Endothelial cell (in vitro differentiated cells): ENCODE measurements around the gene ITGA3. TPM values are rescaled to one million over a fixed set of nuclear protein-coding genes. Genes with fewer than 3 reads are reported as not detected.

Experiments
- DNase-seq: peaks from one replicate; pipeline ENCODE4 v3.0.0; 2021; ENCODE audit warnings: low spot score
- H3K27ac Mint-ChIP-seq: one replicate; pipeline ENCODE4 v1.8.0; 2021; ENCODE audit warnings: mixed read lengths, inconsistent platforms; ENCODE audit not compliant: unreplicated experiment
- H3K27me3 Mint-ChIP-seq: one replicate; pipeline ENCODE4 v1.8.0; 2021; ENCODE audit warnings: mild to moderate bottlenecking, moderate library complexity, mixed read lengths, inconsistent platforms; ENCODE audit not compliant: unreplicated experiment
- H3K36me3 Mint-ChIP-seq: one replicate; pipeline ENCODE4 v1.8.0; 2021; ENCODE audit warnings: mild to moderate bottlenecking, low read depth, mixed read lengths, inconsistent platforms; ENCODE audit not compliant: unreplicated experiment
- H3K4me1 Mint-ChIP-seq: one replicate; pipeline ENCODE4 v1.8.0; 2021; ENCODE audit warnings: mild to moderate bottlenecking, mixed read lengths, inconsistent platforms; ENCODE audit not compliant: unreplicated experiment
- H3K4me3 Mint-ChIP-seq: one replicate; pipeline ENCODE4 v1.8.0; 2021; ENCODE audit warnings: mild to moderate bottlenecking, mixed read lengths, inconsistent platforms; ENCODE audit not compliant: unreplicated experiment
- H3K9me3 Mint-ChIP-seq: one replicate; pipeline ENCODE4 v1.8.0; 2021; ENCODE audit warnings: mixed read lengths, inconsistent platforms; ENCODE audit not compliant: unreplicated experiment
- CTCF ChIP-seq: fragments of 200-600 bp; sonication (generic); IDR thresholded peaks from one replicate; pipeline ENCODE4 v1.5.0; 2021; ENCODE audit warnings: antibody characterized with exemption; ENCODE audit not compliant: unreplicated experiment
- total RNA-seq: library from RNA; stranded (reverse); fragmentation: NEBNext Ultra II Directional; extraction: Animal tissue kit (Norgen Biotek cat#: 25700); gene quantifications from one replicate; pipeline ENCODE4 v1.2.1, GENCODE V29; 2021; ENCODE audit not compliant: unreplicated experiment

ITGA3 gene
- total RNA-seq, 1 donor from 2014 or later, result 5.0 TPM

- Mint-ChIP-seq H3K4me3 (no peak overlapping the region), H3K27ac (no peak overlapping the region), H3K9me3 (no peaks in the 10 kb centered on the region), H3K4me1 (no peaks in the 10 kb centered on the region), H3K27me3 (peaks cover 16% of the 10 kb centered on the region), H3K36me3 (peaks cover 4% of the 10 kb centered on the region)
- DNase-seq, result no peak
- no peak for TF ChIP-seq CTCF
Observed at GRCh38 chr17:50072925-50073324, 17.0 kb downstream of the ITGA3 start.

GRCh38 chr17:50074227-50074626 lies 18.3 kb downstream of the ITGA3 start:
- no peak overlapping the region for H3K4me3 Mint-ChIP-seq
- H3K36me3 Mint-ChIP-seq, result peaks cover 4% of the 10 kb centered on the region
- H3K27ac Mint-ChIP-seq, result no peak overlapping the region
- TF ChIP-seq CTCF, result no peak
- peaks cover 19% of the 10 kb centered on the region for H3K27me3 Mint-ChIP-seq
- no peaks in the 10 kb centered on the region for H3K4me1 Mint-ChIP-seq
- H3K9me3 Mint-ChIP-seq, result no peaks in the 10 kb centered on the region
- no peak for DNase-seq

GRCh38 chr17:50075446-50076032 lies 19.6 kb downstream of the ITGA3 start:
- Mint-ChIP-seq H3K27ac (no peak overlapping the region), H3K9me3 (no peaks in the 10 kb centered on the region), H3K27me3 (peaks cover 21% of the 10 kb centered on the region), H3K4me1 (no peaks in the 10 kb centered on the region), H3K4me3 (no peak overlapping the region), H3K36me3 (peaks cover 4% of the 10 kb centered on the region)
- DNase-seq, result no peak
- TF ChIP-seq CTCF, result no peak

GRCh38 chr17:50076221-50076590 lies 20.3 kb downstream of the ITGA3 start:
- Mint-ChIP-seq H3K27ac (no peak overlapping the region), H3K4me1 (no peaks in the 10 kb centered on the region), H3K27me3 (peaks cover 19% of the 10 kb centered on the region), H3K36me3 (peaks cover 2% of the 10 kb centered on the region), H3K4me3 (no peak overlapping the region), H3K9me3 (no peaks in the 10 kb centered on the region)
- TF ChIP-seq CTCF, result no peak
- no peak for DNase-seq

GRCh38 chr17:50076591-50077235 lies 20.8 kb downstream of the ITGA3 start:
- Mint-ChIP-seq H3K4me1 (no peaks in the 10 kb centered on the region), H3K9me3 (no peaks in the 10 kb centered on the region), H3K27me3 (peaks cover 20% of the 10 kb centered on the region), H3K27ac (no peak overlapping the region), H3K4me3 (no peak overlapping the region), H3K36me3 (no peaks in the 10 kb centered on the region)
- no peak for TF ChIP-seq CTCF
- no peak for DNase-seq
